Thymus (tissue), 11 donors: ENCODE data around the gene MAP3K4. TPM values are rescaled to one million over a fixed set of nuclear protein-coding genes. Genes with fewer than 3 reads are reported as not detected.

ENCODE experiments used
- DNase-seq, 9 donors: peaks; one replicate each; pipeline ENCODE4 v3.0.0-alpha.2; 2013; ENCODE audit warnings: low spot score in 9 of 9, low read depth in 6 of 9, missing footprints in 1 of 9
- H3K27ac ChIP-seq, 2 donors: one replicate each; pipeline ENCODE4 v1.5.1; 2013; ENCODE audit warnings: control low read depth in 1 of 2, low read depth in 1 of 2, low read length in 1 of 2, mild to moderate bottlenecking in 1 of 2, moderate library complexity in 1 of 2
- H3K27me3 ChIP-seq, 2 donors: one replicate each; pipeline ENCODE4 v1.5.1; 2013; ENCODE audit warnings: low read length in 1 of 2; ENCODE audit not compliant: control insufficient read depth in 2 of 2, insufficient read depth in 1 of 2
- H3K36me3 ChIP-seq, 2 donors: one replicate each; pipeline ENCODE4 v1.5.1; 2013; ENCODE audit warnings: low read length in 1 of 2, mild to moderate bottlenecking in 1 of 2, moderate library complexity in 1 of 2; ENCODE audit not compliant: control insufficient read depth in 2 of 2, insufficient read depth in 2 of 2
- H3K4me1 ChIP-seq, 2 donors: one replicate each; pipeline ENCODE4 v1.5.1; 2013; ENCODE audit warnings: low read length in 2 of 2; ENCODE audit not compliant: control insufficient read depth in 2 of 2, insufficient read depth in 2 of 2
- H3K4me3 ChIP-seq, 2 donors: one replicate each; pipeline ENCODE4 v1.5.1; 2013; ENCODE audit warnings: low read length in 2 of 2, control low read depth in 1 of 2, mild to moderate bottlenecking in 1 of 2
- H3K9me3 ChIP-seq, 2 donors: one replicate each; pipeline ENCODE4 v1.5.1; 2013; ENCODE audit warnings: low read length in 1 of 2, mild to moderate bottlenecking in 1 of 2; ENCODE audit not compliant: control insufficient read depth in 2 of 2, insufficient read depth in 1 of 2
- WGBS: extraction: QIAGEN DNeasy Blood & Tissue Kit; methylation state at CpG from one replicate; pipeline ENCODE4 v1.1.7; 2013; 5-methylcytosine and 5-hydroxymethylcytosine counted together
- polyA plus RNA-seq: library from polyadenylated mRNA; stranded (reverse); fragments of 200-250 nt; gene quantifications from one replicate; pipeline ENCODE4 v1.2.3, GENCODE V29; 2013
- total RNA-seq: library from RNA; stranded (reverse); fragments of 120-200 nt; gene quantifications from one replicate; pipeline ENCODE4 v1.2.4, GENCODE V29; 2013
- donor health status: healthy.

The MAP3K4 gene
- total and polyA plus RNA-seq, 2 donors: 25.1 to 26.7 TPM

GRCh38 chr6:161094955-161095354 lies 103.4 kb downstream of the MAP3K4 start:
- no peak overlapping the region for H3K4me3 ChIP-seq
- H3K27ac ChIP-seq: no peak overlapping the region
- no peaks in the 10 kb centered on the region for H3K27me3 ChIP-seq
- WGBS: 97% methylated on average over 5 of the region's 5 CpGs
- no peaks in the 10 kb centered on the region for H3K9me3 ChIP-seq
- H3K4me1 ChIP-seq: no peaks in the 10 kb centered on the region
- no peak for DNase-seq
- peaks cover 24 to 43% of the 10 kb centered on the region in 2 donors for H3K36me3 ChIP-seq

- Histone ChIP-seq H3K4me1 (no peaks in the 10 kb centered on the region), H3K9me3 (no peaks in the 10 kb centered on the region), H3K4me3 (no peak overlapping the region), H3K36me3 (peaks cover 27 to 36% of the 10 kb centered on the region in 2 donors), H3K27me3 (no peaks in the 10 kb centered on the region), H3K27ac (no peak overlapping the region)
- no peak for DNase-seq
Observed at GRCh38 chr6:161095916-161096315, 104.3 kb downstream of the MAP3K4 start.

GRCh38 chr6:161100072-161100471 lies 108.5 kb downstream of the MAP3K4 start:
- Histone ChIP-seq H3K4me3 (no peak overlapping the region), H3K4me1 (no peaks in the 10 kb centered on the region), H3K27ac (no peak overlapping the region), H3K36me3 (peaks cover 43 to 49% of the 10 kb centered on the region in 2 donors), H3K9me3 (no peaks in the 10 kb centered on the region), H3K27me3 (no peaks in the 10 kb centered on the region)
- no peak for DNase-seq
- WGBS: 98% methylated on average over 8 of the region's 8 CpGs

GRCh38 chr6:161101517-161101916 lies 109.9 kb downstream of the MAP3K4 start:
- no peaks in the 10 kb centered on the region for H3K4me1 ChIP-seq
- H3K4me3 ChIP-seq: no peak overlapping the region
- H3K27me3 ChIP-seq: no peaks in the 10 kb centered on the region
- no peak overlapping the region for H3K27ac ChIP-seq
- H3K36me3 ChIP-seq: peaks cover 43 to 64% of the 10 kb centered on the region in 2 donors
- DNase-seq: no peak
- 99% methylated on average over 7 of the region's 7 CpGs for WGBS
- H3K9me3 ChIP-seq: no peaks in the 10 kb centered on the region

- peaks cover 43 to 66% of the 10 kb centered on the region in 2 donors for H3K36me3 ChIP-seq
Observed at GRCh38 chr6:161103475-161103874, 111.9 kb downstream of the MAP3K4 start.

GRCh38 chr6:161104966-161105365 lies 113.4 kb downstream of the MAP3K4 start:
- H3K27me3 ChIP-seq: no peaks in the 10 kb centered on the region
- H3K27ac ChIP-seq: no peak overlapping the region
- H3K4me1 ChIP-seq: no peaks in the 10 kb centered on the region
- DNase-seq: no peak
- H3K4me3 ChIP-seq: no peak overlapping the region
- no peaks in the 10 kb centered on the region for H3K9me3 ChIP-seq
- peaks cover 52 to 69% of the 10 kb centered on the region in 2 donors for H3K36me3 ChIP-seq

More at GRCh38 chr6:161103475-161103874, 111.9 kb downstream of the MAP3K4 start:
- whole genome bisulfite sequencing: 98% methylated on average over 4 of the region's 4 CpGs
- DNase-seq: no peak
- Histone ChIP-seq H3K27me3 (no peaks in the 10 kb centered on the region), H3K4me3 (no peak overlapping the region), H3K4me1 (no peaks in the 10 kb centered on the region), H3K27ac (no peak overlapping the region), H3K9me3 (no peaks in the 10 kb centered on the region)

GRCh38 chr6:161105408-161105807 lies 113.8 kb downstream of the MAP3K4 start:
- no peaks in the 10 kb centered on the region for H3K4me1 ChIP-seq
- WGBS: over 99% methylated on average over 2 of the region's 2 CpGs
- peaks cover 50 to 71% of the 10 kb centered on the region in 2 donors for H3K36me3 ChIP-seq

GRCh38 chr6:161107779-161108730 lies 116.5 kb downstream of the MAP3K4 start:
- 98% methylated on average over 23 of the region's 23 CpGs for WGBS
- peaks cover 61 to 80% of the 10 kb centered on the region in 2 donors for H3K36me3 ChIP-seq

More at GRCh38 chr6:161105408-161105807, 113.8 kb downstream of the MAP3K4 start:
- DNase-seq: no peak
- Histone ChIP-seq H3K27ac (no peak overlapping the region), H3K27me3 (no peaks in the 10 kb centered on the region), H3K4me3 (no peak overlapping the region), H3K9me3 (no peaks in the 10 kb centered on the region)

GRCh38 chr6:161108916-161109315 lies 117.3 kb downstream of the MAP3K4 start:
- Histone ChIP-seq H3K27me3 (no peaks in the 10 kb centered on the region), H3K27ac (no peak overlapping the region), H3K4me1 (peaks cover 0 to 11% of the 10 kb centered on the region in 2 donors), H3K4me3 (no peak overlapping the region), H3K36me3 (peaks cover 56 to 76% of the 10 kb centered on the region in 2 donors), H3K9me3 (no peaks in the 10 kb centered on the region)
- WGBS: 96% methylated on average over 5 of the region's 5 CpGs
- no peak for DNase-seq

More at GRCh38 chr6:161107779-161108730, 116.5 kb downstream of the MAP3K4 start:
- Histone ChIP-seq H3K27ac (no peak overlapping the region), H3K9me3 (no peaks in the 10 kb centered on the region), H3K4me3 (no peak overlapping the region), H3K27me3 (no peaks in the 10 kb centered on the region), H3K4me1 (peaks cover 0 to 11% of the 10 kb centered on the region in 2 donors)
- no peak for DNase-seq
